Right ventricle myocardium superior (tissue), 1 donor: ENCODE results near the gene VARS2. TPM values are rescaled to one million over a fixed set of nuclear protein-coding genes. Genes with fewer than 3 reads are reported as not detected.
"Not testable (repeated sequence)": the region's sequence is repeated elsewhere in the genome, so short reads cannot be mapped to it uniquely, and the experiment has no call there.

Experiments used
- ATAC-seq: fragments of 200-7000 bp; cut with Tn5 transposase; one replicate; pipeline ENCODE4 v1.9.1; 2020; ENCODE audit warnings: mild to moderate bottlenecking; ENCODE audit not compliant: poor library complexity
- DNase-seq: peaks from one replicate; pipeline ENCODE4 v3.0.0-alpha.2; 2020
- intact Hi-C: fragments of 100-400 bp; cut with DNase I; formaldehyde crosslinking; loops from one replicate; pipeline ENCODE4 v1.11.2; 2022
- total RNA-seq: library from RNA; stranded (reverse); fragmentation: NEBNext Ultra II Directional; extraction: Animal tissue kit (Norgen Biotek cat#: 25700); gene quantifications from one replicate; pipeline ENCODE4 v1.2.1, GENCODE V29; 2021
- donor health status: DM: no; HTN: yes; CAD: no; lungs with severe emphysema.

The VARS2 gene
- total RNA-seq, 1 donor from 2014 or later: 17.2 TPM

DNA sequence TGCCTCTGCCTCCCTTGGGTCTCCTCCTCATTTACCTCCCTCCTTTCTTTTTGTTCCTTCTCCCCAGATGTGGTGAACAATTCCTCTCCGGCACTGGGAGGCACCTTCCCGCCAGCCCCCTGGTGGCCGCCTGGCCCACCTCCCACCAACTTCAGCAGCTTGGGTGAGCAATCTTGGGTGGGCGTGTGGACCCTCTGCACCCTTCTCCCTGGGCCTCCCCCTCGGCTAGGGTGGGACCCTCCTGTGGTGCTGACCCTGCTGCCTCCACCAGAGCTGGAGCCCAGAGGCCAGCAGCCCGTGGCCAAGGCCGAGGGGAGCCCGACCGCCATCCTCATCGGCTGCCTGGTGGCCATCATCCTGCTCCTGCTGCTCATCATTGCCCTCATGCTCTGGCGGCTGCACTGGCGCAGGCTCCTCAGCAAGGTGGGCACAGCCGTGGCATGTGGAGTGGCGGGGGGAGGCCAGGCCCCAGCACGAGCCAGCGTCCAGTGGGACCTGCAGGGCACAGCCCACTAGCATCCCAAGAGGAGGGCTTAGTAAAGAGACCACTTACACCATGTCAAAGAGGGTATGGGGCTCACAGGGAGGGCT is 20.9 kb upstream of the VARS2 start:
- intact Hi-C loops: no loop called here
- no peak for DNase-seq
- no peak for ATAC-seq

DNA sequence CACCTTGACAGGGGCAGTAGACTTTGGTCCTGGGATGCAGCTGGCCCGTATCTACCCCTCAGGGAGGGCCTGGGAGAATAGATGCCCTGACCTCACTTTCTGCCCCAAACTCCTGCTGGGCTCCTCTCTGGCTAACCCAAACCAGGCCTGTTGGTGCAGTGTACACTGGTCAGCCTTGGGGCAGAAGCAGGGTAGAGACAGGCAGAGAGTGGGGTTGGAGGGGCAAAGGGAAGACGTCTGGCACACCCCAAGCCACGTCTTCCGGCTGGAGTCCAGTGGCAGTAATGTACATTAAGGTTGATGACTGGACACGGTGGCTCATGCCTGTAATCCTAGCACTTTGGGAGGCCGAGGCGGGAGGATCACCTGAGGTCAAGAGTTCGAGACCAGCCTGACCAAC is 20.4 kb upstream of the VARS2 start:
- ATAC-seq: no peak
- DNase-seq: no peak
- intact Hi-C loops: no loop called here

DNA sequence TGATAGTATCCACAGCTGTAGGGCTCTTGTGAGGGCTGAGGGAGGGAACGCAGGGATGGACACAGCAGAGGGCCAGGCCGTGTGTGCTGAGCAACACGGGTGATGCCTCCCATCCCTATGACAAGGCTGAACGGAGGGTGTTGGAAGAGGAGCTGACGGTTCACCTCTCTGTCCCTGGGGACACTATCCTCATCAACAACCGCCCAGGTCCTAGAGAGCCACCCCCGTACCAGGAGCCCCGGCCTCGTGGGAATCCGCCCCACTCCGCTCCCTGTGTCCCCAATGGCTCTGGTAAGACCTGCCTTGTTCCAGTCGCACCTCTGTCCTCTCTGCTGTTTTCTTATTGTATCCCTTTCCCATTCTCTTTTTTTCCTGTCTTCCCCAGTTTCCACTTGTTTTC is 19.7 kb upstream of the VARS2 start:
- intact Hi-C loops: no loop called here
- DNase-seq (no peak), ATAC-seq (no peak)

DNA sequence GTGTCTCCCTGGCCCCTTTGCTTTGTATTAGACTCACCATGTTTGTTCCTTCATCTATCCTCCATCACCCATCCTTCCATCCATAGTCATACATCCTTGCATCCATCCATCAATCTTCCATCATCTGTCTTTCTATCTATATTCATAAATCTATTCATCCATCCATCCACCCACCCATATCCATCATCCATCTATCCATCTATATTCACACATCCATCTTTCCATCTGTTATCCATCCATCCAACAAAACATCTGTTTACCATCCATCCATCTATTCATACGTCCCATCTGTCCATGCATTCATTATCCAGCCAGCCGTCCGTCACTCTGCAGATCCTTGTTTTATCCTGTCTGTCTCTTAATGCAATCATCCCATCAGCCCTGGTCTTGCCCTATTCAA is 19.1 kb upstream of the VARS2 start:
- ATAC-seq: no peak
- intact Hi-C loops: no loop called here
- no peak for DNase-seq

DNA sequence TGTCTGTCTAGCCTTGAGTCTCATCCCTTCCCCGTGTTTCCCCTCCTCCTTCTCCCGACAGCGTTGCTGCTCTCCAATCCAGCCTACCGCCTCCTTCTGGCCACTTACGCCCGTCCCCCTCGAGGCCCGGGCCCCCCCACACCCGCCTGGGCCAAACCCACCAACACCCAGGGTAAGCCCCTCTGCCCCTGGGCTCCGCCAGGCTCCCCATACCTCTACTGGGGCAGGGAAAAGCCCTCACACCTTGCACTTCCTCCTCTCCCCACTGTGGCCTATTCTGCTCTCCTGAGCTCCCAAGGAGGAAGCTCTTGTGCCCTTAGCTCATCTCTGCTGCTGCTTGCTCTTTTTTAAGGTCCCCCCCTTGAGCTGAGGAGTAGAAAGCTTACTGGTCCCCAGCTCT is 18.7 kb upstream of the VARS2 start:
- DNase-seq (peak; percentile 19), ATAC-seq (no peak)
- intact Hi-C loops: no loop called here

DNA sequence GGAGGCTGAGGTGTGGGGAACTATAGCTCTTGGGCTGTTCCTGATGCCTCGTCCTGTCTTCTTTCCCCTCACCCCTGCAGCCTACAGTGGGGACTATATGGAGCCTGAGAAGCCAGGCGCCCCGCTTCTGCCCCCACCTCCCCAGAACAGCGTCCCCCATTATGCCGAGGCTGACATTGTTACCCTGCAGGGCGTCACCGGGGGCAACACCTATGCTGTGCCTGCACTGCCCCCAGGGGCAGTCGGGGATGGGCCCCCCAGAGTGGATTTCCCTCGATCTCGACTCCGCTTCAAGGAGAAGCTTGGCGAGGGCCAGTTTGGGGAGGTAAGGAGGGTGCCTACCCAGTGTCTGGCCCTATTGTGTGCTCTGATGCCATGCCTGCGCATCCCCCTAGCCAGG is 17.5 kb upstream of the VARS2 start:
- intact Hi-C loops: no loop called here
- ATAC-seq (no peak), DNase-seq (peak; percentile 12)

DNA sequence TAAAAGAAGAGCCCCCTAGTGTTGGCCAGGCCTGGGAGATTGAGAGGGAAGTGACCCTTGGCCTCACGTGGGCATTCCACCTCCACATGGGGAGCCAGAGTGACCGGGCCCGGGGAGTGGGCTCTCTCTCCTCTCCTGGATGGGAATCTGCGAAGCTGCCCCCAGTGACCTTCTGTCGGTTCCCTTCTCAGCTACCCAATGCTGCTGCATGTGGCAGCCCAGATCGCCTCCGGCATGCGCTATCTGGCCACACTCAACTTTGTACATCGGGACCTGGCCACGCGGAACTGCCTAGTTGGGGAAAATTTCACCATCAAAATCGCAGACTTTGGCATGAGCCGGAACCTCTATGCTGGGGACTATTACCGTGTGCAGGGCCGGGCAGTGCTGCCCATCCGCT is 16.2 kb upstream of the VARS2 start:
- ATAC-seq: no peak

DNA sequence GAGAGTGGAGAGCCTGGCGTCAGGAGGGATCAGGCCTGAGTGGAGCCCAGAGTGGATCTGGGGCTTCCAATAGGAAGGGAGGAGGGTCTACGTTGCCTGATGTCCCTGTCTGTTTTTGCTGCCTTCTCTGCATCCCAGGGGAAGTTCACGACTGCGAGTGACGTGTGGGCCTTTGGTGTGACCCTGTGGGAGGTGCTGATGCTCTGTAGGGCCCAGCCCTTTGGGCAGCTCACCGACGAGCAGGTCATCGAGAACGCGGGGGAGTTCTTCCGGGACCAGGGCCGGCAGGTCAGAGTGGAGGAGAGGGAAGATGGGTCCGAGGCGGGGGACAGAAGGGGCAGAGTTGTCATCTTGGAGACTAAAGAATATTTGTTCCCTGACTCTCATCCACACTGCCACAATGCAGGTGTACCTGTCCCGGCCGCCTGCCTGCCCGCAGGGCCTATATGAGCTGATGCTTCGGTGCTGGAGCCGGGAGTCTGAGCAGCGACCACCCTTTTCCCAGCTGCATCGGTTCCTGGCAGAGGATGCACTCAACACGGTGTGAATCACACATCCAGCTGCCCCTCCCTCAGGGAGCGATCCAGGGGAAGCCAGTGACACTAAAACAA is 15.2 kb upstream of the VARS2 start:
- ATAC-seq (no peak), DNase-seq (peak; percentile 38)
- intact Hi-C loops: no loop called here

More for the DNA sequence above, 16.2 kb upstream of the VARS2 start:
- intact Hi-C loops: no loop called here
- peak; percentile 27 for DNase-seq

DNA sequence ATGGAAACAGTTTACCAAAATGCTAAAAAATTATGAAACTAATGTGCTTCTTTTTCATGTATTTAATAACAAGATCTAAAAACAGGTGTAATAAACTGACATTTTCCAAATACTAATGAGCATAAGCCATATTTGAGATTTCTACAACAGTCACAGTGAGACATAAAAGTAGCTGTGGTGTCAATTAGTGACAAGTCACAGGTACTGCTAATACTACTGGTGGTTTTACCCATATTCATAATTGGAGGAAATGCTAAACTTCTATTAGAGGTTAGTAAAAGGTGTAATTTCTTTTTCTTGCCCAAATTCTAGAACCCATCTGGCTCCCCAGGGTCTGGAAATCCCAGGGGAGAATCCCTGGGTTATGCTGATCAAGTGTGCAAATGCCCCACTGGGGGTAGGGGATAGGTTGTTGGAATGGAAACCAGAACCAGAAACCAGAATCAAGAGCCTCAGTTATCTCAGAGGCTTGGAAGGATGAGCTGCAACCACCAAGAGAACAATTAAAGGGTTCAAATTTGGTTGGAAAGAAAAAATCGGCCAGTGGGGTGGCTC is 13.1 kb upstream of the VARS2 start:
- no peak for DNase-seq
- intact Hi-C loops: no loop called here
- no peak for ATAC-seq

DNA sequence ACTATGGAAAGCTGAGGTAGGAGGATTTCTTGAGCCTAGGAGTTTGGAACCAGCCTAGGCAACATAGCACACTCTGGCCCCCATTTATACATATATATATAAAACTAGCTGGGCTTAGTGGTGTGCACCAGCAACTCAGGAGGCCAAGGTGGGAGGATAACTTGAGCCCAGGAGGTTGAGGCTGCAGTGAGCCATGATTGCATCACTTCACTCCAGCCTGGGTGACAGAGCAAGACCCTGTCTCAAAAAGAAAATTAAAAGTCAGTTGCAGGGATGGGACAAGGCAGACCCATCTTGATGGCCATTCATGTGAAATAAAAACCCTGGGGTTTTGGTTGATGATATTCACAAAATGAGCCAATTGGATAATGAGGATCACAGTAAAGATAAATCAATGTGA is 12.6 kb upstream of the VARS2 start:
- intact Hi-C loops: no loop called here
- DNase-seq: no peak
- ATAC-seq: no peak

DNA sequence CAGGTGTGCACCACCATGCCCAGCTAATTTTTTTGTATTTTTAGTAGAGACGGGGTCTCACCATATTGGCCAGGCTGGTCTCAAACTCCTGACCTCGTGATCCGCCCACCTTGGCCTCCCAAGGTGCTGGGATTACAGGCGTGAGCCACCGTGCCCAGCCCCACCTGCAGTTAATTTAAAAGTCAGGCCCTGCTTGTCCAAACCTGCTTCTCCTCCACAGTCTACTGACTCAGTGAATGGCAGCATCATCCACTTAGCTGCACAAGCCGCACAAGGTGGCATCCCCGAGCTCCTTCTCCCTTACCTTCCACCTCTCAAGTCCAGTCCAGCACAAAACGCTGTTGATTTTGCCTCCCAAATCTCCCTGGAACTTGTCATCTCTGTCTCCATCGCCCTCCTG is 11.8 kb upstream of the VARS2 start:
- ATAC-seq, intact Hi-C loops: not testable (repeated sequence)
- peak; percentile 8 for DNase-seq

DNA sequence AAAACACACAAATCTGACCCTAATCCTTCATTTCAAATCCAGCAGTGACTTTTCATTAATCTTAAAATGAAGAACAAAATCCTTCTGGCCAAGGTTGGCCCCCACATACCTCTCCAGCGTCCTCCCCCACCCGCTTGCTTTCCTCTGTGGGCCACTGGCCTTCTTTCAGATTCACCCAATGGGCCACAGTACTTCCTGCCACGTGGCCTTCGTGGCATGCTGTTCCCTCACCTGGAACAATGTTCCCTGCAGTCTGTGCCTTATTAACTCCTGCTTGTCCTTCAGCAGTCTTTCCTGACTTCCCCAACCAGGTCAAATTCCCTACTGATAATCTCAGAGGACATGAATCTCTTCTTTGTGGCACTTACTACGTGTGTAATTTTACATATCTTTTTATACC is 11.3 kb upstream of the VARS2 start:
- ATAC-seq (no peak), DNase-seq (peak; percentile 1)
- intact Hi-C loops: no loop called here

DNA sequence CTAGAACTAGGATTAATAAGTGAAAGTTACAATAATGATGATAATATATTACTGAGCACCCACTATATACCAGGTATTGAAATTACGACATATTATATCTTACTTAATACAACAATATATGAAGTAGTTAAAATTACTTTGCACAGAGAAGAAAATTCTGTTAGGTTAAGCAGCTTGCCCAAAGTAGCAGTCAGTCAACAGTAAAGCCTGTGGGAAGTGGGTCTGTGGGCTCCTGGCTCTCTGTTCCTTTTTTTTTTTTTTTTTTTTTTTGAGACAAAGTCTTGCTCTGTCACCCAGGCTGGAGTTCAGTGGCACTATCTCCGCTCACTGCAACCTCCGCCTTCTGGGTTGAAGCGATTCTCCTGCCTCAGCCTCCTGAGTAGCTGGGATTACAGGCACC is 10.8 kb upstream of the VARS2 start:
- ATAC-seq: no peak
- intact Hi-C loops: no loop called here
- no peak for DNase-seq

DNA sequence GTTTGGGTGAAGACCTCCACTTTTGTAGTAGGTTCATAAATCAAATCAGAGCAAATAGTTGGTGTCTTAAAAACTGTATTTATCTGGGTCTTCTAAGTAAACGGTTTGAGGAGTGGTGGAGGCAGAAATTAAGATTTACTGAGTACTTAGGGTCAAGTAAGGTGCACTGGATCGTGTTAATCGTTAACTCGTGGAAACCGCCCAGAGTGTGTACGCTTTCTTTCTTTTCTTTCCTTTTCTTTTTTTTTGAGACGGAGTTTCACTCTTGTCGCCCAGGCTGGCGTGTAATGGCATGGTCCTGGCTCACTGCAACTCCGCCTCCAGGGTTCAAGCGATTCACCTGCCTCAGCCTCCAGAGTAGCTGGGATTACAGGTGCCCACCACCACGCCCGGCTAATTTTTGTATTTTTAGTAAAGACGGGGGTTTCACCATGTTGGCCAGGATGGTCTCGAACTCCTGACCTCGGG is 6.7 kb upstream of the VARS2 start:
- intact Hi-C loops, ATAC-seq, DNase-seq: not testable (repeated sequence)

DNA sequence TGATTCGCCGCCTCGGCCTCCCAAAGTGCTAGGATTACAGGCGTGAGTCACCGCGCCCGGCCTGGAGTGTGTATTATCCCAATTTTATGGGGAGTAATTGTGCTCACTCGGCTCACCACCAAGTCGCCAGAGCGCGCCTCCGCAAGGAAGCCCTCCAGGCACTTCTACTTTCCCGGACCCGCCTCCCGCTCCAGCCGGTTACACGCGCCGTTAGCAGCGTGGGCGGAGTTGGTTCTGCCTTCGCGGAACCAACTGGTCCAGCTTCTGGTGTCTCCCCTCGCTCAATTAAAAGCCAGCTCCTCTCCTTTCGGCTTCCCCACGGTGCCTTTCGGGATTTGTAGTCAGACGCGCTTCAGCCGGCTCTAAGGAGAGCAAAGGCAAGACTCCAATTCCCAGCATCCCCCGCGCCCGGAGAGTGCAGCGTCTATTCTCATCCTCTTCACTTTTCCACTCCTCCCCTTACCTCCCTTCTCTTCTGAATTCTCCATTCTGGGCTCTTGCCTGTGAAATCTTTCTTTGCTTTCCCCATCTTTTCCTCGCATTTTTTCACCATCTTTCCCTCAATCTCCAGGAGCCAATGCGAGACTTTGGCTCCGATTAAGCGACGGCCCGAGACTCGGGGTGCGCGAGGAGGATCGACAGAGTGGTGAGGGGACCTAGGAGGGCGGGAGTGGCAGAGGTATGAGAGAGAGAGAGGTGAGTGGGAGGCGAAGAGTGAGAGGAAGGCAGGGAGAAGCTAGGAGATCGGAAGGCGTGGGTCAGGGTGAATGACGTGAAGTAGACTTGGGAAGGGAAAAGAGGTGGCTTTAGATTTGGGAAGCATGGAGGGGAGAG is 6.1 kb upstream of the VARS2 start, which contains the start of gene GTF2H4:
Gene GTF2H4, plus strand, starts transcription at position 450 of the 834 bp plus-strand sequence.
- intact Hi-C loops: no loop called here
- DNase-seq: peak; percentile 98
- ATAC-seq: peak; percentile 99

DNA sequence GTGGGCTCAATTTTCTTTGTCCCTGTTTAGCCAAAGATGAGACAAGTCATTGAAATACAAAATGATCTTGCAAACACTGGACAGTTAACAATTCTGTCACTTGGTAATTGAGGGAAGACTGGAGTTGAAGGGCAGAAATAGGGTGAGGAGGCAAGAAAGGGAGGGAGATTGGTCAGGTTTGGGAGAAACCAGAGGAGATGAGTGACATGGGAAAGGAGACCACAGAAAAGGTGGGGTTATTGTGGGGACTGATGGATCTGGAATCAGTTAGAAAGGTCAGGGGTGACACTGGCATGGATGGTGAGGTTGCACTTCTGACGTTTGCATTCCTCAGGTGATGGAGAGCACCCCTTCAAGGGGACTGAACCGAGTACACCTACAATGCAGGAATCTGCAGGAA is 5.3 kb upstream of the VARS2 start:
- intact Hi-C loops: no loop called here
- ATAC-seq (no peak), DNase-seq (no peak)

DNA sequence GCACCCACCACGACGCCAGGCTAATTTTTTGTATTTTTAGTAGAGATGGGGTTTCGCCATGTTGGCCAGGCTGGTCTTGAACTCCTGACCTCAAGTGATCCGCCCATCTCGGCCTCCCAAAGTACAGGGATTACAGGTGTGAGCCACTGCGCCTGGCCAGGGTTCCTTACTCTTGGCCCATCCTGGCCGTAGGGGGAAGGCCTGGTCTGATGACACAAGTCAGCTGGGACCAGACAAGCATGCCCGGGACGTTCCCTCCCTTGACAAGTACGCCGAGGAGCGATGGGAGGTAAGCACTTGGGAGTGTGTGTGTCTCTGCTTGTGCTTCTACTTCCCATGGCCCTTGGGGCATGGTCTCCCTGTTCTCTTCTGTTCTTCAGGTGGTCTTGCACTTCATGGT is 3.6 kb upstream of the VARS2 start:
- intact Hi-C loops: loop anchor here (10.0 kb wide), 1 partner anchor 134 kb away; no protein-coding TSS in a partner anchor
- peak; percentile 38 for DNase-seq
- ATAC-seq: not testable (repeated sequence)

DNA sequence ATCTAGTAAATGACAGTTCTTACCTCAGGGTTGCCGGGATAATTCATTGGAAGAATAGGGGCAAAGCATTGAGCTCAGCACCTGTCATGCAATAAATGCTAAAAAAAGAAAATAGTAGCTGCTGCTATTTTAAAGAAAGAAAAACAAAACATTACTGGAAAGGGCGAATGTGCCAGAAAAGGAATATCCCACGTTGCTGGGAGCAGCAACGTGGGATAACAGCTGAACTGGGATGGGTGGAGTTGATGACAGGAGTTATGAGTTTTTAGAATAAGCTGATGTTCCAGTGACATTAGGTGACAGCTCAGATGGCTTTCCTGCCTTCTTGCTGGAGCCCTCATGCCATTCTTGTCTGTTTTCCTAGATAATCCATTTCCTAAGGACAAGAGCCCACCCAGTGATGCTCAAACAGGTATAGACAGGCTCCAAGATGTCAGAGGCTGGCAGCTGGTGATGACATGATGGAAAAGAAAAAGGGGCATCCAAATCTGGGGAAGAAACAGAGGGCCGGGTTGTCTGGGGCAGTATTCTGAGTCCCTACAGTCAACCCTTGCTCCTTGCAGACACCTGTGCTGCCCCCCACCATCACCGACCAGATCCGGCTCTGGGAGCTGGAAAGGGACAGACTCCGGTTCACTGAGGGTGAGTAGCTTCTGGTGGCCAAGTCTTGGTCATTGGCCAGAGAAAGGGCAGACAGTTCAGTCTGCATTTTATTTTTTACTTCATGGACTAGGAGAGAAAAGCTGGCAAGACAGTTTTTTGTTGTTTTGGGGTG is 1.1 kb upstream of the VARS2 start:
- ATAC-seq: no peak
- peak; percentile 29 for DNase-seq
- intact Hi-C loops: loop anchor here (10.0 kb wide), 1 partner anchor 132 kb away; no protein-coding TSS in a partner anchor

DNA sequence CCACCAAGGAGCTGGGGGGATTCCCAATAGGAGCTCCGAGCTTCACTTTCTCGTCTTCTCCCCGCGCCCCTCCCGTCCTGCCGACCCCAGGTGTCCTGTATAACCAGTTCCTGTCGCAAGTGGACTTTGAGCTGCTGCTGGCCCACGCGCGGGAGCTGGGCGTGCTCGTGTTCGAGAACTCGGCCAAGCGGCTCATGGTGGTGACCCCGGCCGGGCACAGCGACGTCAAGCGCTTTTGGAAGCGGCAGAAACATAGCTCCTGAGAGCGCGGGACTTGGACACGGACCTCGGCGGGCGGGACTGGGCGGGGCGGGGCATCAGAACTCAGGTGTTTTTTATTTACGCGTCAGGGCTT is 340 bp upstream of the VARS2 start:
- intact Hi-C loops: loop anchor here (10.0 kb wide), 1 partner anchor 131 kb away; no protein-coding TSS in a partner anchor
- DNase-seq (no peak), ATAC-seq (peak; percentile 60)
